Muscle of leg (tissue), 11 donors: ENCODE measurements around the gene TFPI2. TPM values are rescaled to one million over a fixed set of nuclear protein-coding genes. Genes with fewer than 3 reads are reported as not detected.

ENCODE experiments used
- DNase-seq: peaks from one replicate; pipeline ENCODE4 v3.0.0; 2013
- H3K27ac ChIP-seq: one replicate; pipeline ENCODE4 v1.5.1; 2013; ENCODE audit warnings: mild to moderate bottlenecking, low read length, control low read depth
- H3K27me3 ChIP-seq: one replicate; pipeline ENCODE4 v1.6.1; 2013; ENCODE audit warnings: low read length; ENCODE audit not compliant: control insufficient read depth, insufficient read depth
- H3K36me3 ChIP-seq: one replicate; pipeline ENCODE4 v1.6.1; 2013; ENCODE audit warnings: low read length; ENCODE audit not compliant: control insufficient read depth, insufficient read depth
- H3K4me1 ChIP-seq: one replicate; pipeline ENCODE4 v1.6.1; 2013; ENCODE audit warnings: low read length; ENCODE audit not compliant: control insufficient read depth, insufficient read depth
- H3K4me3 ChIP-seq: one replicate; pipeline ENCODE4 v1.5.1; 2013; ENCODE audit warnings: low read length, control low read depth
- H3K9me3 ChIP-seq: replicated peaks from 2 replicates; pipeline ENCODE4 v1.6.1; 2013; ENCODE audit warnings: low read depth, low read length; ENCODE audit not compliant: control insufficient read depth
- WGBS: methylation state at CpG from one replicate; pipeline ENCODE4 v1.1.5; 2013; ENCODE audit warnings: missing lambda C conversion rate; ENCODE audit not compliant: insufficient coverage; 5-methylcytosine and 5-hydroxymethylcytosine counted together
- polyA plus RNA-seq, 8 donors: library from polyadenylated mRNA; unstranded; fragments of 120-200 nt; gene quantifications; one replicate each; pipeline versions ENCODE4 v1.2.1 to v1.2.3, GENCODE V29; 2013; ENCODE audit warnings: inconsistent platforms in 1 of 8, low replicate concordance in 1 of 8; ENCODE audit not compliant: insufficient read length in 8 of 8, insufficient read depth in 1 of 8
- total RNA-seq: library from RNA; stranded (reverse); fragments of 120-200 nt; gene quantifications from one replicate; pipeline ENCODE4 v1.2.4, GENCODE V29; 2013

TFPI2 gene
- total and polyA plus RNA-seq, 9 donors = 1.5 to 4.9 (median 3.0) TPM

DNA sequence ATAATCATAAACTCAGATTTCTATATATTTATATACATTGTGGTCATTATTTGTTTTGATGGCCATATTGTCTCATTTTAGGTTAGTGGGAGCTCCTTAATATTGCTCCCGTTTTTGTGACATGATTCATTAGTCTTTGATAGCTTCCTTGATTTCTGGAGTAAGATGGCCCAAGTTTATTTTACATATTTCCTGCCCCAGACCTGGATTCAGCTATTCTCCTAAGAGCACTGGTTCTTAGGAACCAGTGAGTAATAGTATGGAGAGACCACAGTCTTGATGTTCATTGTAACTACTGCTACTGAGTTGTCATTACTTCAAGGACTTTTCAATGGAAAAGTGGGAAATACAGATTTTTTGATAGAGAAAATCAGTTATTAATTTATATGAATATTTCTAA is 6.0 kb downstream of the TFPI2 start:
- Histone ChIP-seq H3K27me3 (no peaks in the 10 kb centered on the region), H3K4me3 (no peak overlapping the region), H3K27ac (no peak overlapping the region), H3K4me1 (no peaks in the 10 kb centered on the region), H3K9me3 (peaks cover 2% of the 10 kb centered on the region), H3K36me3 (no peaks in the 10 kb centered on the region)
- no peak for DNase-seq
- WGBS = no CpG with 5 or more reads among the region's 1 CpG

DNA sequence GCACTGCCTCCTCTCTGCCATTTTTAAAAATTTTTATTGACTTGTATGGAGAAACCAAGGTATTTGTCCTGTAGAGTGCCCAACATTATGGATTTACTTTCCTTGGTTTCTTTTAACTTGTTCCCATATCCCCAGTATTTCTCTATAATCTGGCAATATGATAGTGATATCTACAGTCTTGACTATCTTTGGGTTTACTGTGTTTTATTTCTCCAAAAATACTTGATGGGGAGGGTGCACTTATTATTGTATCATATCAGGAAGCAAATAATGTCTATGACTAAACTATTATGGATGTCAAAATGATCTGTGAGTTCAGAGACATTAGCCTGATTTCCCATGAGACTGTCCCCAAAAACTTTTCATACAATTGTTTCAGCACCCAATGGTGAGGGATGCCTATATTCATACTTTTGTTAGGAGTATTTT is 6.6 kb downstream of the TFPI2 start:
- no peak for DNase-seq
- H3K27ac ChIP-seq = no peak overlapping the region
- no peak overlapping the region for H3K4me3 ChIP-seq
- H3K27me3 ChIP-seq = no peaks in the 10 kb centered on the region
- H3K9me3 ChIP-seq = peaks cover 4% of the 10 kb centered on the region
- no peaks in the 10 kb centered on the region for H3K4me1 ChIP-seq
- H3K36me3 ChIP-seq = no peaks in the 10 kb centered on the region

DNA sequence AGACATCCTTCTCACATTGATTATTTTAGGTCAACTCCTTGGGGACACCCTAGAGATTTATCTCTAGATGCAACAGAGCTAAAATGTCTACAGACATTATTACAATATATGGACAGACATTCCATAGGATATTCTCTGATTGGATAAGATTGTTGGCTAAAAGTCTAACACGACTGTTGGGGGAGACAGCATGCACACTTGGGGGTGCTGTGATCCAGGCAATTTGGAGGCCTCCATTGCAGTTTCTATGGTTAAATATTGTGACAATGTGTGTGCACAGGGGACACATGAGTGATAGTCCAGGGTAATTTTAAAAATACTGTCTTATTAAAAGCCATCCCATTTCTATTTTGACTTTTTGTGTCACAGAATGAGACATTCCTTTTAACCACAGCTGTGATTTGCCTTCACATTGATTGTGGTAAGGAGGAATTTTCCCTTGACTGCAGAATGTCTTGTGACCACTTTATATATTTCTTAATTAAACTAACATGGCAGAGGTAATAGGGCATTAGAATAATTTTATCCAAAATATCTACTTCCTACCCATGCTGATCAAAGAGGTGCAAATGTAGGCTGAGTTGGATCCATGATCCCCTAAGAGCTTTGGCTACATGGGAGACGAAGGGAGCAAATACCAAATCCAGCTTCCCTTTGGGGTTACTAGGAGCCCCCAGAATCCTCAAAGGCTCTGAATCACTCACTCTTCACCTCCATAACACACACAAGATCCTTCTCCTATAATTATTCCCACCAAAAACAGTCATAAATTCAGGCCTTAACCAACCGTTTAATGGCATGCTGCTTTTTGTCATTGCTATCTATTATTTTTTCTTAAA is 7.3 kb downstream of the TFPI2 start:
- no peak overlapping the region for H3K27ac ChIP-seq
- no peak overlapping the region for H3K4me3 ChIP-seq
- peaks cover 4% of the 10 kb centered on the region for H3K9me3 ChIP-seq
- H3K36me3 ChIP-seq = no peaks in the 10 kb centered on the region
- WGBS = 57% methylated on average over 1 of the region's 3 CpGs
- no peaks in the 10 kb centered on the region for H3K4me1 ChIP-seq
- DNase-seq = no peak
- H3K27me3 ChIP-seq = no peaks in the 10 kb centered on the region

DNA sequence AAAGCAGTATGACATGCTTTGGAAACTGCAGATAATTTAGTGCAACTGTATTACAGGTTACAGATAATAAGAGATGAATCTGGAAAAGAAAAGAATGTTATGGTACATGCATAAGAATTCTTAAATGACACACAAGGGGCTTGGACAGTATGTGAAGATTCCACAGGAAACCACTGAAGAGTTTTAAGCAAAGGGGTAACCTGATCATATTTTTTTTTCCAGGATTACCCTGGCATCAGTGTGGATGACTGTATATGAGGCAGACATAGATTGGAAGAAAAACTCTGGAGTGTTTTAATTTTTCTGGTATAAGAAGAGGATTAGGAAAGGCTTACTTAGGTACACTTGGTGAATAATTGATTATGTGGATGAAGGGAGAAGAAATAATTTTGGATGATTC is 8.1 kb downstream of the TFPI2 start:
- H3K27ac ChIP-seq = no peak overlapping the region
- peaks cover 4% of the 10 kb centered on the region for H3K9me3 ChIP-seq
- no peaks in the 10 kb centered on the region for H3K27me3 ChIP-seq
- DNase-seq = no peak
- no peaks in the 10 kb centered on the region for H3K4me1 ChIP-seq
- H3K36me3 ChIP-seq = no peaks in the 10 kb centered on the region
- no peak overlapping the region for H3K4me3 ChIP-seq

DNA sequence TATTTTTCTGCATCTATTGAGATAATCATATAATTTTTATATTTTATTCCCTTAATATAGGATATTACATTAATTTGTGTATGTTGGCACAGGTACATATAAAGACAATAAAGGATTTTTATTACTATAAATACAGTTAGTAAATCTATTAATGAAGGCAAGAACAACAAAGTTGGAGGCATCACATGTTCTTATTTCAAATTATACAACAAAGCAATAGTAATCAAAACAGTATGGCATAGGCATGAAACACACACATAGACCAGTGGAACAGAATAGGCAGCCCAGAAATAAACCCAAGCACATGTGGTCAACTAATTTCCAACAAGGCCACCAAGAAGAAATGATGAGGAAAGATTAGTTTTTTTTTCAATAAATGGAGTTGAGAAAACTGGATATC is 11.2 kb downstream of the TFPI2 start:
- Histone ChIP-seq H3K36me3 (no peaks in the 10 kb centered on the region), H3K4me1 (no peaks in the 10 kb centered on the region), H3K9me3 (peaks cover 4% of the 10 kb centered on the region), H3K4me3 (no peak overlapping the region), H3K27ac (no peak overlapping the region), H3K27me3 (no peaks in the 10 kb centered on the region)
- DNase-seq = no peak

DNA sequence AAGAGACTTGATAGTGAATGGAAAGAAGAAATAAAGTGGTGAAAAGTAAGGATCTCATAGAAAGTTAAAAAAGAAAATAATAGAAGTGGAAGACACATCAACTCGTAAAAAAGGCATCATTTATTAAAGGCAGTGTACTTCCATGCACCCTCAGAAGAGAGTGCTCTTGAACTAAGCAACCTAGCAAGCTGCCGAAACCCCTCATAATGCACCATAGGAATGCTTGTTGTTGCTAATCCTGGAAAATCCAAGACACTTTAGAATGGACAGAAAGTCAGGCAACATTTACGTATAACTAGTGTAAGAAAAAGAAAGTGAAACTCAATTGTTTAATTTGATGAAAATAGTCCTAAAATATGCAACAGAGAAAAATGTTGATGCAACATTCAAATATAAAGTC is 12.8 kb downstream of the TFPI2 start:
- Histone ChIP-seq H3K27me3 (no peaks in the 10 kb centered on the region), H3K27ac (no peak overlapping the region), H3K4me1 (no peaks in the 10 kb centered on the region), H3K9me3 (peaks cover 4% of the 10 kb centered on the region), H3K4me3 (no peak overlapping the region), H3K36me3 (no peaks in the 10 kb centered on the region)
- WGBS = no CpG with 5 or more reads among the region's 3 CpGs
- no peak for DNase-seq

DNA sequence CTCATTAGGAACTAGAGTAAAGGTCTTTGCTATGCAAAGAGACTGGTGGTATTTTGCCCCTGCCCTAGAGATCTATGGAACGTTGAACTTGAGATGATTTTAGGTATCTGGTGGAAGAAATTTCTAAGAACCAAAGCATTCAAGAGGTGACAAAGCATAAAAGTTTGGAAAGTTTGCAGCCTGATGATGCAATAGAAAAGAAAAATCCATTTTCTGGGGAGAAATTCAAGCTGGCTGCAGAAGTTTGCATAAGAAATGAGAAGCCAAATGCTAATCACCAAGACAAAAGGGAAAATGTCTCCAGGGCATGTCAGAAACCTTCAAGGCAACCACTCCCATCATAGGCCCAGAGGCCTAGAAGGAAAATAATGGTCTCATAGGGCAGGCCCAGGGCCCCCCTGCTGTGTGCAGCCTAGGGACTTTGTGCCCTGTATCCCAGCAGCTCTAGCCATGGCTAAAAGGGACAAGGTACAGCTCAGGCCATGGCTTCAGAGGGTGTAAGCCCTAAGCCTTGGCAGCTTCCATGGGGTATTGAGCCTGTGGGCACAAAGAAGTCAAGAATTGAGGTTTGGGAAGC is 16.5 kb downstream of the TFPI2 start:
- H3K4me1 ChIP-seq = no peaks in the 10 kb centered on the region
- DNase-seq = no peak
- H3K27me3 ChIP-seq = no peaks in the 10 kb centered on the region
- WGBS = 20% methylated on average over 1 of the region's 1 CpG
- no peak overlapping the region for H3K4me3 ChIP-seq
- H3K36me3 ChIP-seq = no peaks in the 10 kb centered on the region
- no peak overlapping the region for H3K27ac ChIP-seq
- H3K9me3 ChIP-seq = no peaks in the 10 kb centered on the region

DNA sequence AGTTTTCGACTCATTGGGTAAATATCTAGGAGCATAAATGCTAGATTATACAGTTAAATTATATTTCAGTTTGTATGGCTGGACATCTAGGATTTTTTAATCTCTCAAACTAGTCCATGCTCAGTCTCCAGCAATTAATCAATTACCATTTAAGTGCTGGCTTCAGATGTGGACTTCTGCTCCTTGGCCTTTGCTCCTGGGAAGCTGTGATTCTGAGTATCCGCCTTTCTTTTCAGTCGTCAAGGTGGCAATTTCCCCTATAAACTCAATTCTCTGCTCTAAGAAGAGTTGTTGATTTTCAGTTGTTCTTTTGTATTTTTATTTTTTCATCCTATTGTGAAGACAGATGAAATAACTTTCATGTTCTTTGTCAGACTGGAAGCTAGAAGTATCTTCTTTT is 23.7 kb downstream of the TFPI2 start:
- H3K27me3 ChIP-seq = no peaks in the 10 kb centered on the region
- H3K27ac ChIP-seq = no peak overlapping the region
- DNase-seq = no peak
- no CpG with 5 or more reads among the region's 3 CpGs for WGBS
- no peaks in the 10 kb centered on the region for H3K9me3 ChIP-seq
- no peaks in the 10 kb centered on the region for H3K4me1 ChIP-seq
- H3K4me3 ChIP-seq = no peak overlapping the region
- H3K36me3 ChIP-seq = no peaks in the 10 kb centered on the region

DNA sequence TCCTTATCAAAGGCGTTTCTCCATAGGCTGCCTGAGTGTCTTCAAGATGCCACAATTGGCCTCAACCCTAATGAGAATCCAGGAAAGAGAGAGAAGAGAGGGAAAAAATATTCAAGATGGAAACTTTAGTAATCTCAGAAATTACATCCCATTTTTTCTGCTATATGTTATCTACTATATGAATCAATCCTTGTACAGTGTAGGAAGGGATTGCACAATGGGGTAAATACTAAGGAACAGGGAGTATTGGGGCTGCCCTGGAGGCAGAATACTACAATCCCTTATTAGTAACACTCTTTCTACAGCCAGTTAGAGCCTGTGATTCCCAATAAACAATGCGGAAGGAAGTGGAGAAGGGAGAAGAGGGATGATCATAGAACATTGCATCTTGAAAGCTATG is 27.9 kb downstream of the TFPI2 start:
- no peaks in the 10 kb centered on the region for H3K27me3 ChIP-seq
- no peak overlapping the region for H3K27ac ChIP-seq
- H3K36me3 ChIP-seq = no peaks in the 10 kb centered on the region
- H3K9me3 ChIP-seq = no peaks in the 10 kb centered on the region
- DNase-seq = no peak
- no peak overlapping the region for H3K4me3 ChIP-seq
- no peaks in the 10 kb centered on the region for H3K4me1 ChIP-seq
- WGBS = no CpG with 5 or more reads among the region's 2 CpGs

DNA sequence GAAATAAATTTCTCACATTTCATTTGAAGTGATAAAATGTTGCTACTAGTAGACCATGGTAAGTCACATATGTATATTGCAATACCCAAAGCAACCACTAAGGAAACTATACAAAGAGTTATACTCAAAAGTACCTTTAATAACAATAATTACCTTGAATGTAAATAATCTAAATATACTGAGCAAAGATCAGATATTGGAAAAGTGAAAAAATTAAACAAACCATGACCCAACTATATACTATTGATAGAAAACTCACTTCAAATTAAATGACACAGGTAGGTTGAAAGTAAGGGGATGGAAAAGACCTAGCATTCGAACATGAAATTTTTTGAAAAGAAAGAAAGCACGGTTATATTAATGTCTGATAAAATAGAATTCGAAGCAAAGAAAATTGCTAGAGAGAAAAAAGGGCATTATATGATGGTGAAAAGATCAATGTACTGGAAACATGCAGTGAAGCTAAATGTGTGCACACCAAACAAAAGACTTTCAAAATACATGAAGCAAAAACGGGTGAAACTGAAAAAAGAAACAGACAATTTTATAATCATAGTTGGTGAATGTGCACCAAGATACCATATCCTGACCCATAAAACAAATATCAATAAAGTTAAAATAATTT is 29.1 kb downstream of the TFPI2 start:
- no peak for DNase-seq
- WGBS = no CpG with 5 or more reads among the region's 4 CpGs
- Histone ChIP-seq H3K4me3 (no peak overlapping the region), H3K27ac (no peak overlapping the region), H3K36me3 (no peaks in the 10 kb centered on the region), H3K4me1 (no peaks in the 10 kb centered on the region), H3K27me3 (no peaks in the 10 kb centered on the region), H3K9me3 (no peaks in the 10 kb centered on the region)
